Fibroblast of skin of right quadriceps (primary cell): ENCODE data around the gene CBX2.

ENCODE experiments used
- DNase-seq: peaks from one replicate; pipeline ENCODE4 v3.0.0-alpha.2; 2013

Gene CBX2

GRCh38 chr17:79801156-79802038, 23.4 kb downstream of the CBX2 start:
- DNase-seq: no peak

DNA sequence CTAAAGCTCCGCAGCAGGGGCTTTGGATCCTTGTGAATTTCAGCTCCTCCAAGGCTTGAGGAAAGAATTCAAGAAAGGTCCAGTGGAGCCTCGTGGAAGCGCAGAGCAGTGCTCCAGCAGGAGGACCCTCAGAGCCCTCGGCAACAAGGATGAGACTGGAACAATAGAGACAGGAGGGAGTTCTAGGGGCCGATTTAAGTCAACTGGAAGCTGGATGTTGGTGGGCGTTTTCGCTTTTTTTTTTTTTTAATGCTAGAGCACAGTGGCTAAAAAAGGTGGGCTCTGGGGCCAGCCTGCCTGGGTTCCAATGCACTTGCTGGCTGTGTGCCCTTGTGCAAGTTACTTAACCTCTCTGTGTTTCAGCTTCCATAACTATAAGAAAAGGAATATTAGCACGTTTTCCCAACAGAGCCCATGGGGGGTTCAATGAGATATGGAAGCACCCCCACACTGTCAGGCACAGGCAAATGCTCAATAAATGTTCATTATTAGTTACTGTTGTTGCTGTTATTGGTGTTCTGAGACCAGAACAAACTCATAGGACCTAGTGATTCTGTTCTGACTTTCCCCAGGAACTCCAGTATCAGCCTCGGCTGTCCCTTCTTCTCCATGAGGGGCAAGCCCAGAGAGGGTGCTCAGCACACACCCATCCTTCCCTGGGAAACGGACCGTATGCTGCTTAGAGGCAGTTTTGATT, 24.2 kb downstream of the CBX2 start:
- DNase-seq: no peak

DNA sequence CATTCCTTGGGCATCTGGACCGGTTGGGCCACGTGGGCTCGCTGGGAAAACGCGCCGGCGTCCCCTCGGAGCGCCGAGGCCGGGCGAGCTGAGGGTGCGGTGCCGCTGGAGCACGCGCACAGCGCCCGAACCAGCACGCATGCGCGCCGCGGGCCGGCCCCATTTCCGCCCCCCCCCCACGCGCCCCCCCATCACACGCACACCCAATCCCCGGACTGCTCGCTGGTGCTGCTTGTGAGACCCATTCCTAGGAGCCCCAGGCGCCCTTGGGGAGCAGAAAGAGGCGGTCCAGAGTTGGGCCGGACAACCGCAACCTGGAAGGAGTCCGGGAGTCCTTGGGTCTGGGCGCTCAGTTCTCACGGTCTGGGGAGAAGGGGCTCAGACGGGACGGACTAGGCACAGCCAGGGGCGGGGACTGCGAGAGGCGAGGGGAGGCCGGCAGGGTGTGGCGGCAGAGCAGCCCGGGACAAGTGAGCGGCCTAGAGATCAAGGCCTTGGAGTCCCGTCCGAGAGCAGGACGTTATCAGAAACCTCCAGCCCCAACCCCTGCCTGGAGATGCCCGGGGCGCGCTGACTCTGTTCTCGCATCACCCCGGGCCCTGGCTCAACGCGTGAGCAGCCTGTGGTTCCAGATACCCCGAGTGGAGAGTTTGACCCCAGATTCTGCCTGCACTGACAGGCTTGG, 24.9 kb downstream of the CBX2 start:
- DNase-seq: no peak

GRCh38 chr17:79803421-79803996, 25.6 kb downstream of the CBX2 start:
- DNase-seq: no peak

DNA sequence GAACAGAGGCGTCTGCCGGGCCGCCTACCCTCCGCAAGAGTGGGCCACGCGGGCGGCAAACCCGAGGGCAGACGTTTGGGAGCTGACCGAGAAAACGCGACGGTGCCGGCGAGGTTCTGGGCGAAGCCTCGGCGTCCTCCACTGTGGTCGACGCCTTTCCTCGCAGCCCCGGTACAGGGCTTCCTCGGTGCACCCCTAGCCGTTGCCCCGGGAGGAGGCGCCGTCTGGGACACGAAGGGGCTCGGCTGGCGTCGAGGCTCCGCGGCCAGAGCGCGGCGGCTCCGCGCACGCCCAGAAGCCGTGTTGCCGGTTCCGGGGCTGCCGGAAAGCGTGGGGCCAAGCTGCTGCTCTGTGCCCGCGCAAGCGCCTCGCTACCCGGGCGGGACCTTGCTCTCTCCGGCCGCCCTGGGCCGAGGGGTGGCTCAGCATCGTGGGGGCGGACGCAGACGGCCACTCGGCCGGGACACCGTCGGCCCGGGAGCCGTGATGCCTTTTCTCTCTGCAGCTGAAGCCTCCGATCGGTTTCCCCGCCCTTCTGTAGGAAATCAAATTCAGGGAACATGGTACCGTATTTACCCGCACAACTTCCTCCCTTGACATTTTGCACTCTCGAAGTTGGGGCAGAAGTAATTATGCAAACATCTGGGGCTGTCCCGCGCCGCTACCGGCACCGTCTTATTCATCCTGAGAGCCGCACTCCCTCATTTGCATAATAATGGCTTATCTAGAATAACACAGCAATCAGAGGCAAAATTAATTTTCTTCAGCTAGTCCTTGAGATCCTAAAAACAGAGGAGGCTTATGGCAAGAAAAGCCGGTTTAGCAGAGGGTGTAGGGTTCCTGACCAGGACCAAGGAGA, 26.3 kb downstream of the CBX2 start:
- DNase-seq: no peak

GRCh38 chr17:79804856-79805696, 27.1 kb downstream of the CBX2 start:
- DNase-seq: no peak

DNA sequence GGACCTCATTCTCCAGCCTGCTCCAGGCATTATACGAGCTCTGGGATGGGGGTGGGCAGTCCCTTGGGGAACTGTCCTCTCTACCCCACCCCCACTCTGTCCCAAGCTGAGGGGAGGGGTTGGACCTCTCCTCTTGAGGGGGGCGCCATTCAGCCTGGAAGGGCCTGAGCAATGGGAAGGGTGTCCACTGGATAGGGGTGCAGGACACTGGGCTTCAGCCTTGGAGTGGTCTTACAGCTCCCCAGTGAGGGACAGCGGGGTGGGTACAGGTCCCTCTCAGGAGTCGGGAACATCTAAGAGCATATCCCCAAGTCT, 28.5 kb downstream of the CBX2 start:
- no peak for DNase-seq

DNA sequence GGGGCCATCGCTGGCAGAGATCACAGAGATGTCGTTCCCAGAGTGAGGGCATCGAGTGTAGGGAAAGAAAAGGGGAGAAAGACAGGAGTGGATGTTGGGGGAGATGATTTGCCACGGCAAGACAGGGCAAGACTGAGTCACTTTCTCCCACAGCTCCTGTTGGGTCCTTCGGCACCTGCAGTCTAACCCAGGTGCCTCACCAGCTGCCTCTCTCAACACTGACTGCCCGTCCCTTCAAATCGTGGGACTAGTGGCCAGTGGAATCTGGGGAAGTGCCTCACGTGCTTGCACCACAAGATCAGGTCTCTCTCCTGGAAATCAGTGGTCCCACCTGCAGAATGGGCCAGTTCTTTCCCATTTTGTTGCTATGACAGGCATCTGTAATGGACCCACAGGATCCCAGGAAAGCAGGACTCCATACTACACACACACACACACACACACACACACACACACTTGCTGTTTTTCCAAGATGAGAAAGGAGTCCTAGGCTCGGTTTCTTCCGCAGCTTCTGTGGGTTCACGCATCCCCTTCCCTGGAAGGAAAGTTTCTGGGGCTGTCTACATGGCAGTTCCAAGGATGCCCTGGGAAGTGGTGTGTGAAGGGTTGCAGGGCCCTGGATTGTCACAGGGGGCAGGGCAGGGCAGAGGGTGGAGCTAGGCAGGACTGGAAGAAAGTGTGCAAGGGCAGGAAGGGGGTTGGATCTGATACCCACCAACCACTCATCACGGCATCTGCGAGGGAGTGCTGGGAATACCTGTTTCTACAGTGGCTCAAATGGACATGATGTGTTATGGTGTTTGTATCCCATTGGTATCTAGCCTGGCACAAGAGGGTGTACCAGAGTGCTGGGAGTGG, 29.1 kb downstream of the CBX2 start:
- DNase-seq: no peak

DNA sequence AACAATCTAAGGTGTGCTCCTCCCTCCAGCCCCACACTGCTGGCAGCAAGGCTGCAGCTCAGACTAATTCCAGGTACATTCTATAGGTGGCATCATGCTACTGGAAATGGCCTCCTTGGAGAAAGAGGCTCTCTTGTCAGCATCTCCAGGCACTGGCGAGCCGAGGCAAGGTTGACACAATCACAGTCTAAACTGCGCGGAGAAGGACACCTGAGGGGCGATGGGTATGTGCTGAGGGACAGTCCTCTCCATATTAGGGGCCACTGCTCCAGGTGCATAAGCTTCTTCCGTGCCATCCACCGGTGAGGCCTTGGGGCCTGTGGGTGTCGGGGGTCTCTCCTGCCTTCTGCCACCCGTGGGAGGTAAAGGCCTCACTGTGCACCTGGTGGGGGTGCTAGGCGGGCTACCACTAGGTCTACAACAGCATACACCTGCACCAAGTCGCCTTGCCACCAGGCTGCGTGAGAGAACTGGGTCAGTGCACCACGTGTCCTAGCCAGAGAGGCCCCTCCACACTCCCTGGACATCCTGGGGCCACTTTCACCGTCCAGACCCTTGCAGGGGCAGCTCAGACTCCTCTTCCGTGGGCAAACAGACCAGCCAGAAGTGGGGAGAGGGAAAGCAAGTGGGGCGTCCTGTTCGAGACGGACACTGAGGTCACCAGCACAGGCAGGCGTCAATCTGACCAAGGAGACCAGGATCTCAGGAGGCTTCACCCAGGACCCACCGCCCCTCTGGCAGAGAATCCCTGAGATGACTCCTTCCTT, 31.0 kb downstream of the CBX2 start:
- no peak for DNase-seq

GRCh38 chr17:79809530-79810129, 31.7 kb downstream of the CBX2 start:
- no peak for DNase-seq

GRCh38 chr17:79810130-79811010, 32.4 kb downstream of the CBX2 start:
- DNase-seq: peak; percentile 71

GRCh38 chr17:79811011-79811867, 33.3 kb downstream of the CBX2 start:
- DNase-seq: no peak

DNA sequence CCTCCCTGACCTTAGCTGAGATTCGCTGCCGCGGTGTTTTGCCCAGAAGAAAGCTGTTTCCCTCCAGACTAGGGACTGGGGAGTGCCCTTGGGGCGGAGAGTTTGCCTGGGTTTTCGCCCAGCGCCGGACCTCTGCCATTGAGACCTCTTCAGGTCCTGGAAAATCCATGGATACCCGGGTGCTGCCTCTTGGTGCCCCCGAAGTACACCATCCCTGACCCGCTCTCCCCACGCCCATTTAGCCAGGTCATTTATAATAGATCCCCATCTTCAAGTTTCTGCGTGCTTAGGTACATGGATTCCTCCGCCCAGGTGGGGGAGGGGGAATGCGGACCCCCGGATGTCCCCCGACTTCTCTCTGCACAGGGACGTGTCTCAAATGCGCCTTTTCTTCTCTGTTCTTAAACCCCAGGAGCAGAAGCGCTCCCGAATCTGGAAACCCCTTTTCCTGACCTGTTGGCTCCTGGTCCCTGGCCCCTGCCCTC, 34.0 kb downstream of the CBX2 start:
- DNase-seq: no peak

- DNase-seq: no peak
These were observed 34.7 kb downstream of the CBX2 start for GRCh38 chr17:79812353-79813258.

DNA sequence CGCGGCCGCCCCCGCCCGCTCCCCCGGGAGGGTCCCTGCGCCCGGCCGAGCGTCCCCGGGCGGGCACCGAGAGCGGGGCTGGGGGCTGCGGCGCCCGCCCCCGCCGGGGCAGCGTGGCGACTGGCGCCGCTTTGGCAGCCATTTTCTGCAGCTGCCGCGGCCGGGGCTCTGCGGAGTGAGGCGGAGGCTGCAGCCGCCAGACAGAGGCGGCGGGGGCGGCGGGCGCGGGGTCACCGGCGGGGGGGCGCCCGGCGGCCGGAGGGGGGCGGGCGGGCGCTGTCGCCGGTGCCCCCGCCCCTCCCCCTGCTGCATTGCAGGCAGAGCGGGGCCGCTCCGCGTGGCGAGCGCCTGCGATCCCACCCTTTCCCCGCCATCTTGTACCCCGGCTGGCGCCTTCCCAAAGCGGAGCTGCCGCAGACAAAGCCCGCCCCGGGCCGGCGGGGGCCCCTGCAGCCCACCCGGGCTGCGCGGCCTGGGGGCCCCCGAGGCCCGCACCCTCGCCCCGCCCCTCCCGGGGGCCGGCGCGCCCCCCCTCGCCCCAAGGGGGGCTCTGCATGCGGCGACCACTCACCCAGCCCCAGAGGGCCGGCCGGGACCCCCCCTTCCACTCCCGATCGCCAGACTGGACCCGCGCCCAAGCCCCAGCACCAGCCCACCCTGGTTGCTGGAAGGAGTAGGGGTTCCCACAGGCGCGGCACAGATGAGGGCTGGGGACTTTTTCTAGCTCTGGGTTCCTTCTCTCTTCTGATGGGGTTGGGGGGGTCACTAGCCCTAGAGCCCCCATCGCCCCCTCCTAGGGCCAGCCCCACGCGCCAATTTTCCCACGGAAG, 35.6 kb downstream of the CBX2 start:
- DNase-seq: no peak
